HepG2 (cell line): ENCODE measurements around the gene GDF9. TPM values are rescaled to one million over a fixed set of nuclear protein-coding genes. Genes with fewer than 3 reads are reported as not detected.

Experiments
- DDIT3 ChIP-seq: sonication (generic); formaldehyde crosslinking; IDR thresholded peaks from 2 replicates; pipeline ENCODE4 v1.4.0; 2020; ENCODE audit warnings: mild to moderate bottlenecking, missing genetic modification reagents
- IRF1 ChIP-seq: sonication (generic); formaldehyde crosslinking; IDR thresholded peaks from 2 replicates; pipeline ENCODE4 v1.4.0; 2020; ENCODE audit warnings: low read depth, mild to moderate bottlenecking, missing genetic modification reagents
- MNT ChIP-seq: fragments of 450-650 bp; IDR thresholded peaks from 2 replicates; pipeline ENCODE4 v1.6.1; 2016
- NR2F1 ChIP-seq, 2 experiments: fragments of 450-650 bp in 1 of 2; formaldehyde crosslinking in 1 of 2; IDR thresholded peaks; 2 replicates each; pipeline versions ENCODE4 v1.5.0 to v1.6.1; 2016 to 2020; ENCODE audit warnings: mild to moderate bottlenecking in 1 of 2, missing compliant biosample characterization in 1 of 2, missing genetic modification reagents in 1 of 2, moderate library complexity in 1 of 2
- RARA ChIP-seq: IDR thresholded peaks from 2 replicates; pipeline ENCODE4 v1.6.1; 2016; ENCODE audit warnings: missing genetic modification reagents, missing compliant biosample characterization
- RFX3 ChIP-seq: IDR thresholded peaks from 2 replicates; pipeline ENCODE4 v1.6.1; 2016; ENCODE audit warnings: missing biosample characterization, missing genetic modification reagents
- SPEN ChIP-seq: sonication (generic); formaldehyde crosslinking; IDR thresholded peaks from 2 replicates; pipeline ENCODE4 v1.5.1; 2020; ENCODE audit warnings: low read depth, mild to moderate bottlenecking, missing genetic modification reagents
- TRAFD1 ChIP-seq: sonication (generic); formaldehyde crosslinking; IDR thresholded peaks from 2 replicates; pipeline ENCODE4 v1.5.1; 2020; ENCODE audit warnings: missing genetic modification reagents, mild to moderate bottlenecking, borderline replicate concordance
- ZBTB40 ChIP-seq, 2 experiments: fragments of 450-650 bp in 1 of 2; sonication (generic) in 1 of 2; formaldehyde crosslinking in 1 of 2; IDR thresholded peaks; 2 replicates each; pipeline versions ENCODE4 v1.6.1 to v1.8.0; 2016 to 2022; ENCODE audit warnings: antibody characterized with exemption in 1 of 2, mild to moderate bottlenecking in 1 of 2, missing genetic modification reagents in 1 of 2
- ZKSCAN1 ChIP-seq: fragments of 150-350 bp; IDR thresholded peaks from 2 replicates; pipeline ENCODE4 v1.6.1; 2014; ENCODE audit warnings: low read length
- ZNF317 ChIP-seq: sonication (generic); formaldehyde crosslinking; IDR thresholded peaks from 2 replicates; pipeline ENCODE4 v1.5.0; 2020; ENCODE audit warnings: mild to moderate bottlenecking, missing genetic modification reagents
- ZNF720 ChIP-seq: sonication (generic); formaldehyde crosslinking; IDR thresholded peaks from 2 replicates; pipeline ENCODE4 v1.4.0; 2020; ENCODE audit warnings: missing genetic modification reagents
- ZNF788 ChIP-seq: sonication (generic); formaldehyde crosslinking; IDR thresholded peaks from 2 replicates; pipeline ENCODE4 v1.5.0; 2020; ENCODE audit warnings: mild to moderate bottlenecking, missing genetic modification reagents, borderline replicate concordance
- ZSCAN21 ChIP-seq: sonication (generic); formaldehyde crosslinking; IDR thresholded peaks from 2 replicates; pipeline ENCODE4 v1.8.0; 2022; ENCODE audit warnings: mild to moderate bottlenecking, missing genetic modification reagents, moderate library complexity, borderline replicate concordance
- polyA plus RNA-seq, 8 experiments: library from polyadenylated mRNA; depleted of rRNA in 3 of 8; stranded (reverse) in 7 of 8; unstranded in 1 of 8; fragments of >200 nt; fragmentation: Illumina TruSeq in 4 of 8; extraction: Trizol in 4 of 8; gene quantifications; 2 replicates each; pipeline versions ENCODE4 v1.2.1 to v1.2.3, GENCODE V29; 2011 to 2016; ENCODE audit warnings: low read depth in 4 of 8, missing spikeins in 1 of 8, mixed read lengths in 1 of 8; ENCODE audit not compliant: insufficient read depth in 1 of 8
- total RNA-seq, 5 experiments: library from RNA; depleted of rRNA; stranded (reverse); fragments of >200 nt; fragmentation: Illumina TruSeq; extraction: Trizol; gene quantifications; 2 replicates each; pipeline ENCODE4 v1.2.3, GENCODE V29; 2016; ENCODE audit warnings: low read depth in 1 of 5

Gene GDF9
- total and polyA plus RNA-seq, 2 of the 13 experiments (the other 11 are each of a cell fraction or from before 2014, with no cell fraction given) = 0.33 to 0.38 TPM

- no peak for TF ChIP-seq SPEN (CRISPR knock-in tag)
- TF ChIP-seq ZKSCAN1 = no peak
- TF ChIP-seq NR2F1 (CRISPR knock-in tag; IDR thresholded peaks at IDR 0.05) = no peak
- no peak for TF ChIP-seq RFX3 (CRISPR knock-in tag)
- peak; percentile 25; the same call in 1 of the 2 replicates for TF ChIP-seq RARA (CRISPR knock-in tag)
- no peak for TF ChIP-seq TRAFD1
- TF ChIP-seq IRF1 (CRISPR knock-in tag) = no peak
- TF ChIP-seq ZNF317 (CRISPR knock-in tag) = 0 out of 2 replicates have a peak, but pooled peaks have one; percentile 23
- TF ChIP-seq DDIT3 = no peak
- no peak for TF ChIP-seq ZNF720 (CRISPR knock-in tag)
- peak; percentile 47 for TF ChIP-seq ZBTB40 (IDR thresholded peaks at IDR 0.05)
- TF ChIP-seq ZBTB40 (CRISPR knock-in tag; IDR thresholded peaks at IDR 0.05) = peak; percentile 70; the same call in 1 of the 2 replicates
- no peak for TF ChIP-seq ZNF788
- no peak for TF ChIP-seq ZSCAN21 (CRISPR knock-in tag)
- TF ChIP-seq MNT = no peak
Observed at GRCh38 chr5:132876020-132876759, 9.9 kb upstream of the GDF9 start (continued).
